Activated T-cell treated with anti-CD3 and anti-CD28 coated beads, Interleukin-2, amount 50 U/mL, for 24 hours (primary cell): ENCODE data around the gene NDUFA12.

Source experiments
- DNase-seq: peaks from one replicate; pipeline ENCODE4 v3.0.0-alpha.2; 2020
- H3K27ac Mint-ChIP-seq: 2 replicates; pipeline ENCODE4 v1.8.0; 2020; ENCODE audit warnings: mild to moderate bottlenecking, mixed read lengths
- H3K27me3 Mint-ChIP-seq: 2 replicates; pipeline ENCODE4 v1.8.0; 2020; ENCODE audit warnings: mixed read lengths
- H3K36me3 Mint-ChIP-seq: 2 replicates; pipeline ENCODE4 v1.8.0; 2020; ENCODE audit warnings: low read depth, mixed read lengths
- H3K4me1 Mint-ChIP-seq: 2 replicates; pipeline ENCODE4 v1.8.0; 2020; ENCODE audit warnings: low read depth, mixed read lengths
- H3K4me3 Mint-ChIP-seq: 2 replicates; pipeline ENCODE4 v1.8.0; 2020; ENCODE audit warnings: mild to moderate bottlenecking, moderate library complexity, mixed read lengths
- H3K9me3 Mint-ChIP-seq: 2 replicates; pipeline ENCODE4 v1.8.0; 2020; ENCODE audit warnings: mixed read lengths

Gene NDUFA12

GRCh38 chr12:94970560-94970959, 32.9 kb downstream of the NDUFA12 start:
- no peak overlapping the region for H3K4me3 Mint-ChIP-seq
- H3K4me1 Mint-ChIP-seq: peaks cover 6% of the 10 kb centered on the region
- DNase-seq: no peak
- peaks cover 54% of the 10 kb centered on the region for H3K36me3 Mint-ChIP-seq
- no peaks in the 10 kb centered on the region for H3K9me3 Mint-ChIP-seq
- no peak overlapping the region for H3K27ac Mint-ChIP-seq
- no peaks in the 10 kb centered on the region for H3K27me3 Mint-ChIP-seq

GRCh38 chr12:94969424-94969823, 34.1 kb downstream of the NDUFA12 start:
- H3K4me1 Mint-ChIP-seq: peaks cover 5% of the 10 kb centered on the region
- no peak overlapping the region for H3K4me3 Mint-ChIP-seq
- no peaks in the 10 kb centered on the region for H3K9me3 Mint-ChIP-seq
- DNase-seq: no peak
- H3K27me3 Mint-ChIP-seq: no peaks in the 10 kb centered on the region
- H3K27ac Mint-ChIP-seq: peak overlapping the region; percentile 40
- H3K36me3 Mint-ChIP-seq: peaks cover 49% of the 10 kb centered on the region

GRCh38 chr12:94965982-94966630, 37.4 kb downstream of the NDUFA12 start:
- H3K27ac Mint-ChIP-seq: no peak overlapping the region

GRCh38 chr12:94963649-94964048, 39.8 kb downstream of the NDUFA12 start:
- no peak for DNase-seq
- H3K36me3 Mint-ChIP-seq: no peaks in the 10 kb centered on the region
- H3K4me1 Mint-ChIP-seq: no peaks in the 10 kb centered on the region
- H3K4me3 Mint-ChIP-seq: no peak overlapping the region
- peaks cover 3% of the 10 kb centered on the region for H3K27me3 Mint-ChIP-seq
- no peaks in the 10 kb centered on the region for H3K9me3 Mint-ChIP-seq
- H3K27ac Mint-ChIP-seq: no peak overlapping the region

More at GRCh38 chr12:94965982-94966630, 37.4 kb downstream of the NDUFA12 start:
- Mint-ChIP-seq H3K27me3 (no peaks in the 10 kb centered on the region), H3K4me3 (no peak overlapping the region), H3K36me3 (peaks cover 22% of the 10 kb centered on the region), H3K9me3 (no peaks in the 10 kb centered on the region), H3K4me1 (no peaks in the 10 kb centered on the region)
- DNase-seq: no peak

GRCh38 chr12:94962670-94963069, 40.8 kb downstream of the NDUFA12 start:
- DNase-seq: no peak
- Mint-ChIP-seq H3K36me3 (no peaks in the 10 kb centered on the region), H3K27me3 (peaks cover 3% of the 10 kb centered on the region), H3K9me3 (no peaks in the 10 kb centered on the region), H3K27ac (no peak overlapping the region), H3K4me1 (no peaks in the 10 kb centered on the region), H3K4me3 (no peak overlapping the region)

- Mint-ChIP-seq H3K27ac (no peak overlapping the region), H3K9me3 (no peaks in the 10 kb centered on the region), H3K27me3 (peaks cover 3% of the 10 kb centered on the region), H3K4me1 (no peaks in the 10 kb centered on the region), H3K4me3 (no peak overlapping the region), H3K36me3 (no peaks in the 10 kb centered on the region)
- no peak for DNase-seq
Observed at GRCh38 chr12:94961911-94962310, 41.6 kb downstream of the NDUFA12 start.

- DNase-seq: no peak
- H3K27me3 Mint-ChIP-seq: peaks cover 3% of the 10 kb centered on the region
- H3K36me3 Mint-ChIP-seq: no peaks in the 10 kb centered on the region
- no peak overlapping the region for H3K27ac Mint-ChIP-seq
- H3K4me3 Mint-ChIP-seq: no peak overlapping the region
- H3K9me3 Mint-ChIP-seq: no peaks in the 10 kb centered on the region
- no peaks in the 10 kb centered on the region for H3K4me1 Mint-ChIP-seq
Observed at GRCh38 chr12:94961256-94961824, 42.2 kb downstream of the NDUFA12 start.

- Mint-ChIP-seq H3K4me3 (no peak overlapping the region), H3K27me3 (peaks cover 36% of the 10 kb centered on the region), H3K27ac (no peak overlapping the region), H3K9me3 (no peaks in the 10 kb centered on the region), H3K4me1 (peaks cover 8% of the 10 kb centered on the region), H3K36me3 (no peaks in the 10 kb centered on the region)
- no peak for DNase-seq
Observed at GRCh38 chr12:94957006-94957405, 46.5 kb downstream of the NDUFA12 start.

- DNase-seq: no peak
- H3K4me3 Mint-ChIP-seq: no peak overlapping the region
- no peaks in the 10 kb centered on the region for H3K36me3 Mint-ChIP-seq
- peaks cover 8% of the 10 kb centered on the region for H3K4me1 Mint-ChIP-seq
- H3K9me3 Mint-ChIP-seq: no peaks in the 10 kb centered on the region
- no peak overlapping the region for H3K27ac Mint-ChIP-seq
- H3K27me3 Mint-ChIP-seq: peaks cover 44% of the 10 kb centered on the region
Observed at GRCh38 chr12:94954948-94955592, 48.4 kb downstream of the NDUFA12 start.

GRCh38 chr12:94954029-94954685, 49.3 kb downstream of the NDUFA12 start:
- H3K36me3 Mint-ChIP-seq: no peaks in the 10 kb centered on the region
- H3K4me3 Mint-ChIP-seq: no peak overlapping the region
- H3K9me3 Mint-ChIP-seq: no peaks in the 10 kb centered on the region
- no peak overlapping the region for H3K27ac Mint-ChIP-seq
- H3K27me3 Mint-ChIP-seq: peaks cover 43% of the 10 kb centered on the region
- no peak for DNase-seq
- H3K4me1 Mint-ChIP-seq: peaks cover 8% of the 10 kb centered on the region

GRCh38 chr12:94952325-94952724, 51.2 kb downstream of the NDUFA12 start:
- Mint-ChIP-seq H3K27ac (no peak overlapping the region), H3K27me3 (peaks cover 52% of the 10 kb centered on the region), H3K36me3 (no peaks in the 10 kb centered on the region), H3K9me3 (no peaks in the 10 kb centered on the region), H3K4me1 (peaks cover 8% of the 10 kb centered on the region), H3K4me3 (no peak overlapping the region)
- DNase-seq: no peak

GRCh38 chr12:94951071-94951934, 52.2 kb downstream of the NDUFA12 start:
- peaks cover 55% of the 10 kb centered on the region for H3K27me3 Mint-ChIP-seq
- H3K4me3 Mint-ChIP-seq: no peak overlapping the region
- H3K4me1 Mint-ChIP-seq: peaks cover 8% of the 10 kb centered on the region
- no peak overlapping the region for H3K27ac Mint-ChIP-seq
- no peaks in the 10 kb centered on the region for H3K9me3 Mint-ChIP-seq
- DNase-seq: no peak
- H3K36me3 Mint-ChIP-seq: no peaks in the 10 kb centered on the region

- no peak overlapping the region for H3K27ac Mint-ChIP-seq
- H3K36me3 Mint-ChIP-seq: no peaks in the 10 kb centered on the region
- H3K27me3 Mint-ChIP-seq: peaks cover 36% of the 10 kb centered on the region
- H3K4me1 Mint-ChIP-seq: peaks cover 13% of the 10 kb centered on the region
- H3K9me3 Mint-ChIP-seq: no peaks in the 10 kb centered on the region
- no peak for DNase-seq
- H3K4me3 Mint-ChIP-seq: no peak overlapping the region
Observed at GRCh38 chr12:94948232-94948810, 55.2 kb downstream of the NDUFA12 start.

- no peak for DNase-seq
- Mint-ChIP-seq H3K36me3 (no peaks in the 10 kb centered on the region), H3K27me3 (peaks cover 5% of the 10 kb centered on the region), H3K4me3 (no peak overlapping the region), H3K4me1 (peaks cover 40% of the 10 kb centered on the region), H3K27ac (peak overlapping the region; percentile 85), H3K9me3 (no peaks in the 10 kb centered on the region)
Observed at GRCh38 chr12:94942663-94943062, 60.8 kb downstream of the NDUFA12 start.
